Thymus (tissue), 11 donors: ENCODE results near the gene DTNBP1. TPM values are rescaled to one million over a fixed set of nuclear protein-coding genes. Genes with fewer than 3 reads are reported as not detected.

Source experiments
- DNase-seq, 9 donors: peaks; one replicate each; pipeline ENCODE4 v3.0.0-alpha.2; 2013; ENCODE audit warnings: low spot score in 9 of 9, low read depth in 6 of 9, missing footprints in 1 of 9
- H3K27ac ChIP-seq, 2 donors: one replicate each; pipeline ENCODE4 v1.5.1; 2013; ENCODE audit warnings: control low read depth in 1 of 2, low read depth in 1 of 2, low read length in 1 of 2, mild to moderate bottlenecking in 1 of 2, moderate library complexity in 1 of 2
- H3K27me3 ChIP-seq, 2 donors: one replicate each; pipeline ENCODE4 v1.5.1; 2013; ENCODE audit warnings: low read length in 1 of 2; ENCODE audit not compliant: control insufficient read depth in 2 of 2, insufficient read depth in 1 of 2
- H3K36me3 ChIP-seq, 2 donors: one replicate each; pipeline ENCODE4 v1.5.1; 2013; ENCODE audit warnings: low read length in 1 of 2, mild to moderate bottlenecking in 1 of 2, moderate library complexity in 1 of 2; ENCODE audit not compliant: control insufficient read depth in 2 of 2, insufficient read depth in 2 of 2
- H3K4me1 ChIP-seq, 2 donors: one replicate each; pipeline ENCODE4 v1.5.1; 2013; ENCODE audit warnings: low read length in 2 of 2; ENCODE audit not compliant: control insufficient read depth in 2 of 2, insufficient read depth in 2 of 2
- H3K4me3 ChIP-seq, 2 donors: one replicate each; pipeline ENCODE4 v1.5.1; 2013; ENCODE audit warnings: low read length in 2 of 2, control low read depth in 1 of 2, mild to moderate bottlenecking in 1 of 2
- H3K9me3 ChIP-seq, 2 donors: one replicate each; pipeline ENCODE4 v1.5.1; 2013; ENCODE audit warnings: low read length in 1 of 2, mild to moderate bottlenecking in 1 of 2; ENCODE audit not compliant: control insufficient read depth in 2 of 2, insufficient read depth in 1 of 2
- WGBS: extraction: QIAGEN DNeasy Blood & Tissue Kit; methylation state at CpG from one replicate; pipeline ENCODE4 v1.1.7; 2013; 5-methylcytosine and 5-hydroxymethylcytosine counted together
- polyA plus RNA-seq: library from polyadenylated mRNA; stranded (reverse); fragments of 200-250 nt; gene quantifications from one replicate; pipeline ENCODE4 v1.2.3, GENCODE V29; 2013
- total RNA-seq: library from RNA; stranded (reverse); fragments of 120-200 nt; gene quantifications from one replicate; pipeline ENCODE4 v1.2.4, GENCODE V29; 2013
- donor health status: healthy.

Gene DTNBP1
- total and polyA plus RNA-seq, 2 donors, result 8.0 to 29.7 TPM

GRCh38 chr6:15623276-15624116, 39.3 kb downstream of the DTNBP1 start:
- H3K27me3 ChIP-seq, result no peaks in the 10 kb centered on the region
- H3K4me3 ChIP-seq, result no peak overlapping the region
- WGBS, result 88% methylated on average over 8 of the region's 8 CpGs
- H3K36me3 ChIP-seq, result peaks cover 0 to 9% of the 10 kb centered on the region in 2 donors
- H3K9me3 ChIP-seq, result no peaks in the 10 kb centered on the region
- H3K27ac ChIP-seq, result no peak overlapping the region
- H3K4me1 ChIP-seq, result peaks cover 0 to 15% of the 10 kb centered on the region in 2 donors
- peak in 3 of 9 donors; percentile 19 to 50 (median 24) for DNase-seq

DNA sequence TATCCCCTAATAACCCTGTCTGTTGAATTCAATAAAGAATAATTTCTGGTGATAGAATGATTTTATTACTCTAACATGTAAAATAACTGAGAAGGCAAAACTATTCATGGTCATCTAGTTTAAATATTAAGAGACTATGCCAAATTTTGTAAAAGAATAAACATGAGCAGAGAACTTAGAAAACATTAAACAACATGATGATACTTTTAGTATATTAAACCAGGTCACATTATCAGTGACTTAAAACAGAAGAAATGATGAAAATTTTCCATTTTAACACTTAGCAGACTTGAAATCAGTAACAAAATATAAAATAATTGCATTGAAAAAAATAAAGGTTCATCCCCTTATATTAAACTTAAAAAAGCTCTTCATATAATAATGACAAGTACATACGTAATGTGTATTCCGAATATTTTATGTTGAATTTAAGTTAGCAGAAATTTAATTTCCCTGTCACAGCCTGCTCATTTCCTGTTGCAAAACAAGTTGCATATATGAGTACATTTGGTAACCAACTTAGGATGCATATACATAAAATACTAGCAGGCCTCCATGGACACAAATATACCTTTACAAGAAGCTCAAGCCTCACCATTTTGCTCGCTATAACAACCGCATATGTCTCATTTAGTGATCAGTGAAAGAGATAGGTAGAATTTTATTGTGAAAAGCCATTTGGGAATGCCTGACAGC, 40.6 kb downstream of the DTNBP1 start:
- no peak for DNase-seq
- Histone ChIP-seq H3K4me3 (no peak overlapping the region), H3K27me3 (no peaks in the 10 kb centered on the region), H3K36me3 (peaks cover 0 to 9% of the 10 kb centered on the region in 2 donors), H3K9me3 (no peaks in the 10 kb centered on the region), H3K27ac (peak overlapping the region in 1 of 2 donors; percentile 50), H3K4me1 (peaks cover 0 to 13% of the 10 kb centered on the region in 2 donors)
- WGBS, result 97% methylated on average over 4 of the region's 4 CpGs

DNA sequence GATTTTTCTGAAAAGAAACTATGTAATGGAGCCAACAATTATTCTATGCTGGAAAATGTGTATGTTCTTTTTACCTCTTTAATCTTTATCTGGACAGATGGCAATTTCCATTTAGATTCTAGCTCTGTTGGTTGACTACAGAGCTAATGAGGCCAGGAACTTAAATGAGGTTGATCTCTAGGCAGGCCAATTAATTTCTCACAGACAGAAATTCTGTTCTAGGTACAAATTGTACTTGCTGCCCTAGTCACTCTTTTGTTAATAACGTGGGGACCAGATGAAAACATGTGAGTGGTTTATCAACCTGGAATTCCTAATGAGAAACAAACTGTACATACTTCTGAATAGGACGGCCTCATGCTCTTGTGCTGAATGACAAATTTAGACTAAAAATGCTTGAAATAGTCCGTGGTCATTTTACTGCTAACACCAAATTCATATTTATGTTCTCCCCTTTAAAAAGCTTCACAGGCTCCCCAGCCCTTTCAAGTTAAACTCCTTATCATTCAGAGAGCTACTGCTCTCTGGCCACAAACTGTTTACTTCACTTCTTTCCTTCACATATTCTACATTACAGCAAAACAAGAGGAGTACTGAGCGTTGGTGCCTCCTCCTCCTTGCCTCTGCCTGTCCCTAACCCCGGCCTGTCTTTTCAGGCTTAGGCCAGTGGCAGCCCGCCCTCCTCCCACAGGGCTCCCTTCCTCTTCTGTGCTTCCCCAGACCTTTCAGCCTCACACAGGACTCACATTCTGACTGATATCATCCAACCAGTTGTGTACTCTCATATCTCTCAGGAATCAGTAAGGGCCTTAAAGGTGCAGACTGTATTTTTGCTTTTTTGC, 41.4 kb downstream of the DTNBP1 start:
- peak in 2 of 9 donors; percentile 13 to 34 for DNase-seq
- H3K27ac ChIP-seq, result peak overlapping the region in 1 of 2 donors; percentile 50
- H3K36me3 ChIP-seq, result peaks cover 0 to 9% of the 10 kb centered on the region in 2 donors
- no peaks in the 10 kb centered on the region for H3K27me3 ChIP-seq
- no peaks in the 10 kb centered on the region for H3K9me3 ChIP-seq
- peaks cover 0 to 6% of the 10 kb centered on the region in 2 donors for H3K4me1 ChIP-seq
- no peak overlapping the region for H3K4me3 ChIP-seq
- WGBS, result 67% methylated on average over 6 of the region's 6 CpGs

DNA sequence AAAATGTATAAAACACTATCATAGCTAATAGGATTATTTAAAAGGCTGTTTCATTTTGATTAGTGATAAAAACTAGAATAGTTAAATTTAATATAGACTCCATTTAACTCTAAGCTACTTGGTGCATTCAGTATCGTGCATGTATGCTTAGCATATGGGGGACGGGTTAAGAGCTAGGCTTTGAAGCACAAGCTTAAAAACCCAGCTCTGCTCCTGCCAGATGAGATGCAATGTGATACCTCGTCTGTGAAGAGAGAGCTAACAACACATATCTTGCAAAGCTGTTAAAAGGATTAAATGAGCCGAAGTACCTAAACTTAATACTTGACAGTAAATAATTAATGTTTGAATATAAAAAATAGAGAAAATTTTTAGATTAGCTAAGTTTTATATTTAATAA, 42.2 kb downstream of the DTNBP1 start:
- H3K4me1 ChIP-seq, result peaks cover 0 to 6% of the 10 kb centered on the region in 2 donors
- no peaks in the 10 kb centered on the region for H3K9me3 ChIP-seq
- WGBS, result 92% methylated on average over 4 of the region's 4 CpGs
- no peak overlapping the region for H3K4me3 ChIP-seq
- H3K36me3 ChIP-seq, result peaks cover 0 to 3% of the 10 kb centered on the region in 2 donors
- DNase-seq, result no peak
- no peak overlapping the region for H3K27ac ChIP-seq
- no peaks in the 10 kb centered on the region for H3K27me3 ChIP-seq

DNA sequence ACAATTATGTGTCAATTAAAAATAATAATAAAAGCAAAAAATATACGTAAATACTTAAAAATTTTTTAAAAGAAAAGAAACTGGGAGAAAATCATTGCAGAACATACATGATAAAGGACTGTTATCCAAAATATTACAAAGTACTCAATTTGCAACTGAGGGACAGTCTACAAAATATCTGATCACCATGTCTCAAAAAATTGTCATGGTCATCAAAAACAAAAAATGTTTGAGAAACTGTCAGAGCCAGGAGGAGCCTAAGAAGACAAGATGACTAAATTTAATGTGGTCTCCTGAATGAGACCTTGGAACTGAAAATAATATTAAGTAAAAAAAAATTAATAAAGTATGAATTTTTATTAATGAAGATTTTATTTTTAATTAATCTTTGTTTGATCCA, 43.5 kb downstream of the DTNBP1 start:
- no peak for DNase-seq
- WGBS, result 98% methylated on average over 1 of the region's 1 CpG
- H3K27me3 ChIP-seq, result no peaks in the 10 kb centered on the region
- H3K4me3 ChIP-seq, result no peak overlapping the region
- peaks cover 2 to 9% of the 10 kb centered on the region in 2 donors for H3K36me3 ChIP-seq
- H3K9me3 ChIP-seq, result no peaks in the 10 kb centered on the region
- H3K4me1 ChIP-seq, result peaks cover 0 to 6% of the 10 kb centered on the region in 2 donors
- no peak overlapping the region for H3K27ac ChIP-seq

GRCh38 chr6:15618685-15619084, 44.1 kb downstream of the DTNBP1 start:
- Histone ChIP-seq H3K27ac (no peak overlapping the region), H3K27me3 (no peaks in the 10 kb centered on the region), H3K36me3 (peaks cover 6 to 7% of the 10 kb centered on the region in 2 donors), H3K4me3 (no peak overlapping the region), H3K4me1 (peaks cover 0 to 6% of the 10 kb centered on the region in 2 donors), H3K9me3 (no peaks in the 10 kb centered on the region)
- no peak for DNase-seq
- WGBS, result 99% methylated on average over 6 of the region's 6 CpGs

- no peaks in the 10 kb centered on the region for H3K9me3 ChIP-seq
- H3K4me3 ChIP-seq, result no peak overlapping the region
- peak overlapping the region in 1 of 2 donors; percentile 10 for H3K27ac ChIP-seq
- peaks cover 7 to 9% of the 10 kb centered on the region in 2 donors for H3K36me3 ChIP-seq
- no peak for DNase-seq
- H3K4me1 ChIP-seq, result no peaks in the 10 kb centered on the region
- WGBS, result 82% methylated on average over 5 of the region's 5 CpGs
- no peaks in the 10 kb centered on the region for H3K27me3 ChIP-seq
Measured at GRCh38 chr6:15616261-15616660, 46.6 kb downstream of the DTNBP1 start.

DNA sequence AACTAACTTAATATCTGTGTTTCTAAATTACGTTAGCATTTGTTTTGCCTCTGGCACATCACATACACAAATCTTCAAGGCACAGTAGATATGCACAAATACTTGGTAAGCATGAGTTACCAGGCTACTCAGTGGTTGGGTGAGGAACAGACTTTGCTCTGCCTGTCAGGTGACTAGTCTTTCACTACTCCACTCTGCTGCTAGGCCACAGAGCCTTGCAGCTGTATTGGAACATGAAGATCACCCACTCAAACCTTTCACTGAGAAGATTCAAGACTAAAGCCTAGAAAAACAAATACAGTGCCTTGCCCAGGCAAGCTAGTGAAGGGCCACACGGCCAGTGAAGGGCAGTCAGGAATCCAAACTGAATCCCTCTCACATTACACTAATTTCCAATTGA, 47.0 kb downstream of the DTNBP1 start:
- Histone ChIP-seq H3K27ac (no peak overlapping the region), H3K27me3 (no peaks in the 10 kb centered on the region), H3K9me3 (no peaks in the 10 kb centered on the region), H3K4me1 (no peaks in the 10 kb centered on the region), H3K4me3 (no peak overlapping the region), H3K36me3 (peaks cover 9 to 12% of the 10 kb centered on the region in 2 donors)
- peak in 2 of 9 donors; percentile 11 to 27 for DNase-seq
- WGBS, result 96% methylated on average over 2 of the region's 2 CpGs
